ENCODE results near the gene ADAMTS3. TPM values are rescaled to one million over a fixed set of nuclear protein-coding genes. Genes with fewer than 3 reads are reported as not detected.
"Not testable (repeated sequence)": the region's sequence is repeated elsewhere in the genome, so short reads cannot be mapped to it uniquely, and the experiment has no call there.

Gene ADAMTS3
- total RNA-seq, 8 experiments from 2014 or later, result 0.85 to 90.7 (median 5.3) TPM

- WGBS, 10 experiments, result 0 to 5% (median 0%) methylated on average over 1 to 17 of the region's 41 CpGs; no CpG with 5 or more reads in 1 of the 10 experiments
- in situ Hi-C loops (cut with MboI; ENCODE audit: low pct_unique_long_range_greater_than_20kb in 2 of 9, low sequenced_read_pairs in 9 of 9, unreplicated experiment in 9 of 9), result no loop called here
- peak overlapping the region; percentile 40 to 60 (median 52) for H3K4me3 ChIP-seq
- ATAC-seq (replicated peaks in 6 of 8), result peak; percentile 18 to 71 (median 42)
- H3K4me1 ChIP-seq (replicated peaks in 1 of 2), result peaks cover 0 to 7% of the 10 kb centered on the region in 2 donors
- H3K27ac ChIP-seq, result no peak overlapping the region
Measured at GRCh38 chr4:72567821-72568675, 973 bp downstream of the ADAMTS3 start.

- no peak for ATAC-seq (replicated peaks in 6 of 8)
- Histone ChIP-seq H3K4me1 (replicated peaks in 1 of 2) (peaks cover 0 to 7% of the 10 kb centered on the region in 2 donors), H3K4me3 (peak overlapping the region in 2 of 5 donors; percentile 52 to 53), H3K27ac (no peak overlapping the region)
- WGBS, 10 experiments, result 0 to 100% (median 89%) methylated on average over 1 of the region's 1 CpG
- in situ Hi-C loops (cut with MboI; ENCODE audit: low pct_unique_long_range_greater_than_20kb in 2 of 9, low sequenced_read_pairs in 9 of 9, unreplicated experiment in 9 of 9), result no loop called here
Measured at GRCh38 chr4:72567036-72567435, 2.0 kb downstream of the ADAMTS3 start.

GRCh38 chr4:72566464-72566972, 2.5 kb downstream of the ADAMTS3 start:
- in situ Hi-C loops (cut with MboI; ENCODE audit: low pct_unique_long_range_greater_than_20kb in 2 of 9, low sequenced_read_pairs in 9 of 9, unreplicated experiment in 9 of 9), result no loop called here
- Histone ChIP-seq H3K4me3 (no peak overlapping the region), H3K27ac (no peak overlapping the region), H3K4me1 (replicated peaks in 1 of 2) (peaks cover 0 to 7% of the 10 kb centered on the region in 2 donors)
- ATAC-seq (replicated peaks in 6 of 8), result no peak
- 56 to 86% (median 59%) methylated on average over 1 to 2 of the region's 2 CpGs; no CpG with 5 or more reads in 5 of the 10 experiments for WGBS, 10 experiments

- no peak for ATAC-seq (replicated peaks in 6 of 8)
- Histone ChIP-seq H3K4me1 (replicated peaks in 1 of 2) (peaks cover 0 to 7% of the 10 kb centered on the region in 2 donors), H3K4me3 (no peak overlapping the region), H3K27ac (no peak overlapping the region)
- WGBS, 10 experiments, result 36 to 100% (median 57%) methylated on average over 1 to 2 of the region's 2 CpGs; no CpG with 5 or more reads in 2 of the 10 experiments
- in situ Hi-C loops (cut with MboI; ENCODE audit: low pct_unique_long_range_greater_than_20kb in 2 of 9, low sequenced_read_pairs in 9 of 9, unreplicated experiment in 9 of 9), result no loop called here
Measured at GRCh38 chr4:72564789-72565188, 4.2 kb downstream of the ADAMTS3 start.

- Histone ChIP-seq H3K4me1 (replicated peaks in 1 of 2) (peaks cover 0 to 7% of the 10 kb centered on the region in 2 donors), H3K4me3 (no peak overlapping the region), H3K27ac (no peak overlapping the region)
- ATAC-seq (replicated peaks in 6 of 8), result no peak
- WGBS, 10 experiments, result 60 to 100% (median 93%) methylated on average over 1 of the region's 1 CpG; no CpG with 5 or more reads in 6 of the 10 experiments
- in situ Hi-C loops (cut with MboI; ENCODE audit: low pct_unique_long_range_greater_than_20kb in 2 of 9, low sequenced_read_pairs in 9 of 9, unreplicated experiment in 9 of 9), result no loop called here
Measured at GRCh38 chr4:72564184-72564583, 4.8 kb downstream of the ADAMTS3 start.

GRCh38 chr4:72558655-72559054, 10.4 kb downstream of the ADAMTS3 start:
- Histone ChIP-seq H3K4me3 (no peak overlapping the region), H3K27ac (no peak overlapping the region), H3K4me1 (replicated peaks in 1 of 2) (no peaks in the 10 kb centered on the region)
- in situ Hi-C loops (cut with MboI; ENCODE audit: low pct_unique_long_range_greater_than_20kb in 2 of 9, low sequenced_read_pairs in 9 of 9, unreplicated experiment in 9 of 9), result no loop called here
- WGBS, 10 experiments, result 75 to 100% (median 100%) methylated on average over 1 of the region's 1 CpG; no CpG with 5 or more reads in 5 of the 10 experiments
- no peak for ATAC-seq (replicated peaks in 6 of 8)

GRCh38 chr4:72557021-72557420, 12.0 kb downstream of the ADAMTS3 start:
- H3K27ac ChIP-seq, result no peak overlapping the region
- in situ Hi-C loops (cut with MboI; ENCODE audit: low pct_unique_long_range_greater_than_20kb in 2 of 9, low sequenced_read_pairs in 9 of 9, unreplicated experiment in 9 of 9), result no loop called here

GRCh38 chr4:72555377-72555831, 13.6 kb downstream of the ADAMTS3 start:
- Histone ChIP-seq H3K4me1 (replicated peaks in 1 of 2) (no peaks in the 10 kb centered on the region), H3K27ac (no peak overlapping the region), H3K4me3 (no peak overlapping the region)
- WGBS, 10 experiments, result 0 to 100% (median 67%) methylated on average over 1 to 3 of the region's 3 CpGs; no CpG with 5 or more reads in 1 of the 10 experiments
- in situ Hi-C loops (cut with MboI; ENCODE audit: low pct_unique_long_range_greater_than_20kb in 2 of 9, low sequenced_read_pairs in 9 of 9, unreplicated experiment in 9 of 9), result no loop called here
- ATAC-seq (replicated peaks in 6 of 8), result no peak

More at GRCh38 chr4:72557021-72557420, 12.0 kb downstream of the ADAMTS3 start:
- 40 to 98% (median 80%) methylated on average over 1 to 5 of the region's 5 CpGs for WGBS, 10 experiments
- Histone ChIP-seq H3K4me3 (no peak overlapping the region), H3K4me1 (replicated peaks in 1 of 2) (no peaks in the 10 kb centered on the region)
- ATAC-seq (replicated peaks in 6 of 8), result no peak

GRCh38 chr4:72553540-72554337, 15.3 kb downstream of the ADAMTS3 start:
- WGBS, 10 experiments, result 0 to 100% (median 64%) methylated on average over 1 of the region's 1 CpG; no CpG with 5 or more reads in 3 of the 10 experiments
- Histone ChIP-seq H3K4me3 (no peak overlapping the region), H3K4me1 (replicated peaks in 1 of 2) (no peaks in the 10 kb centered on the region), H3K27ac (no peak overlapping the region)
- ATAC-seq (replicated peaks in 6 of 8), result peak in 3 of 8 experiments; percentile 91 to 97 (median 94)
- in situ Hi-C loops (cut with MboI; ENCODE audit: low pct_unique_long_range_greater_than_20kb in 2 of 9, low sequenced_read_pairs in 9 of 9, unreplicated experiment in 9 of 9), result no loop called here

- WGBS, 10 experiments, result 83 to 100% (median 94%) methylated on average over 1 to 2 of the region's 2 CpGs; no CpG with 5 or more reads in 2 of the 10 experiments
- in situ Hi-C loops (cut with MboI; ENCODE audit: low pct_unique_long_range_greater_than_20kb in 2 of 9, low sequenced_read_pairs in 9 of 9, unreplicated experiment in 9 of 9), result no loop called here
- Histone ChIP-seq H3K27ac (no peak overlapping the region), H3K4me3 (no peak overlapping the region), H3K4me1 (replicated peaks in 1 of 2) (no peaks in the 10 kb centered on the region)
- no peak for ATAC-seq (replicated peaks in 6 of 8)
Measured at GRCh38 chr4:72552447-72552846, 16.6 kb downstream of the ADAMTS3 start.

- Histone ChIP-seq H3K4me3 (no peak overlapping the region), H3K4me1 (replicated peaks in 1 of 2) (no peaks in the 10 kb centered on the region), H3K27ac (no peak overlapping the region)
- WGBS, 10 experiments, result 43 to 100% (median 89%) methylated on average over 1 of the region's 1 CpG; no CpG with 5 or more reads in 3 of the 10 experiments
- in situ Hi-C loops (cut with MboI; ENCODE audit: low pct_unique_long_range_greater_than_20kb in 2 of 9, low sequenced_read_pairs in 9 of 9, unreplicated experiment in 9 of 9), result no loop called here
- ATAC-seq (replicated peaks in 6 of 8), result no peak
Measured at GRCh38 chr4:72546456-72546855, 22.6 kb downstream of the ADAMTS3 start.

- H3K27ac ChIP-seq; H3K4me3 ChIP-seq; H3K4me1 ChIP-seq (replicated peaks in 1 of 2); ATAC-seq (replicated peaks in 6 of 8); in situ Hi-C loops (cut with MboI; ENCODE audit: low pct_unique_long_range_greater_than_20kb in 2 of 9, low sequenced_read_pairs in 9 of 9, unreplicated experiment in 9 of 9): not testable (repeated sequence)
- WGBS, 10 experiments, result 0 to 67% (median 30%) methylated on average over 1 of the region's 1 CpG; no CpG with 5 or more reads in 6 of the 10 experiments
Measured at GRCh38 chr4:72540694-72541093, 28.3 kb downstream of the ADAMTS3 start.

GRCh38 chr4:72538006-72538405, 31.0 kb downstream of the ADAMTS3 start:
- in situ Hi-C loops (cut with MboI; ENCODE audit: low pct_unique_long_range_greater_than_20kb in 2 of 9, low sequenced_read_pairs in 9 of 9, unreplicated experiment in 9 of 9), result no loop called here
- ATAC-seq (replicated peaks in 6 of 8), result no peak
- Histone ChIP-seq H3K4me3 (no peak overlapping the region), H3K27ac (no peak overlapping the region), H3K4me1 (replicated peaks in 1 of 2) (no peaks in the 10 kb centered on the region)
- 40 to 100% (median 93%) methylated on average over 1 of the region's 1 CpG; no CpG with 5 or more reads in 1 of the 10 experiments for WGBS, 10 experiments

All from motor neuron (in vitro differentiated cells).